NB4 (cell line): ENCODE measurements around the gene CDHR1.

Experiments
- MYC ChIP-seq: IDR thresholded peaks from 2 replicates; pipeline ENCODE4 v1.6.1; 2011; ENCODE audit warnings: low read depth, low read length
- POLR2A ChIP-seq: IDR thresholded peaks from 2 replicates; pipeline ENCODE4 v1.6.1; 2011; ENCODE audit warnings: mild to moderate bottlenecking; ENCODE audit not compliant: insufficient read length; ENCODE audit errors: extremely low read depth
- TF ChIP-seq, protein P1 (sequence below): IDR thresholded peaks from one replicate; pipeline ENCODE4 v1.5.1; 2012; ENCODE audit warnings: low read depth, low read length
- TF ChIP-seq, protein P2 (sequence below): IDR thresholded peaks from 2 replicates; pipeline ENCODE4 v1.6.1; 2011; ENCODE audit warnings: low read depth, low read length

DNA sequence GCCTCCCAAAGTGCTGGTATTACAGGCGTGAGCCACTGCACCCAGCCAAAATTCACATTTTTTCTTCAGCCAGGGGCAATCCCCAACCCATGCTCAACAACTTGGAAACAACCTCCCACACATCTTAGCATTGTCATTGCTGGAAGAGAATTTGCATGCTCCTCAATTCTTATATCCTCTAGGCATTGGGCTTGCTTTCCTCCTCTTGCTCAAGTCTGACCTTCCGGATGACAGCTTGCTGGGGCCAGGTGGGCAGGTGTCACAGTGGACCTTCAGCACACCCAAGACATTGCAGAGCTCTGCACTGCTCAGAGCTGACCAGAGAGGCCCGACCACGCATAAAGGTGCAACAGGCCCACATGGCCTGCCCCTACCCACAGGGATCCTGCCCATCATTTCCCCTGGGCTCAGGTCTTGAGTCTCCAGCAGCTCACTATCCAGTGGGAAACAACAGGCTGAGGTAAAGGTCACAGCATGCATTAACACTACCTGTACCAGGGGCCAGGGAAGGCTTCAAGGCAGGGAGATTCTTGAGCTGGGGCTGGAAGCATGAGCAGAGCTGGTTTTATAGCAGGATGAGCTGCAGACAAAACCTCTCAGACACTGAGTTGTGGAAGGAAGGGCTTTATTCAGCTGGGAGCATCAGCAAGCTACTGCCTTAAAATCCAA is 27.6 kb upstream of the CDHR1 start:
- TF ChIP-seq, protein P1, sequence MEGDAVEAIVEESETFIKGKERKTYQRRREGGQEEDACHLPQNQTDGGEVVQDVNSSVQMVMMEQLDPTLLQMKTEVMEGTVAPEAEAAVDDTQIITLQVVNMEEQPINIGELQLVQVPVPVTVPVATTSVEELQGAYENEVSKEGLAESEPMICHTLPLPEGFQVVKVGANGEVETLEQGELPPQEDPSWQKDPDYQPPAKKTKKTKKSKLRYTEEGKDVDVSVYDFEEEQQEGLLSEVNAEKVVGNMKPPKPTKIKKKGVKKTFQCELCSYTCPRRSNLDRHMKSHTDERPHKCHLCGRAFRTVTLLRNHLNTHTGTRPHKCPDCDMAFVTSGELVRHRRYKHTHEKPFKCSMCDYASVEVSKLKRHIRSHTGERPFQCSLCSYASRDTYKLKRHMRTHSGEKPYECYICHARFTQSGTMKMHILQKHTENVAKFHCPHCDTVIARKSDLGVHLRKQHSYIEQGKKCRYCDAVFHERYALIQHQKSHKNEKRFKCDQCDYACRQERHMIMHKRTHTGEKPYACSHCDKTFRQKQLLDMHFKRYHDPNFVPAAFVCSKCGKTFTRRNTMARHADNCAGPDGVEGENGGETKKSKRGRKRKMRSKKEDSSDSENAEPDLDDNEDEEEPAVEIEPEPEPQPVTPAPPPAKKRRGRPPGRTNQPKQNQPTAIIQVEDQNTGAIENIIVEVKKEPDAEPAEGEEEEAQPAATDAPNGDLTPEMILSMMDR = no peak
- TF ChIP-seq POLR2A = no peak
- no peak for TF ChIP-seq MYC
- TF ChIP-seq, protein P2, sequence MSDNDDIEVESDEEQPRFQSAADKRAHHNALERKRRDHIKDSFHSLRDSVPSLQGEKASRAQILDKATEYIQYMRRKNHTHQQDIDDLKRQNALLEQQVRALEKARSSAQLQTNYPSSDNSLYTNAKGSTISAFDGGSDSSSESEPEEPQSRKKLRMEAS = no peak
